ENCODE results near the gene ITGA11.

ITGA11 gene

DNA sequence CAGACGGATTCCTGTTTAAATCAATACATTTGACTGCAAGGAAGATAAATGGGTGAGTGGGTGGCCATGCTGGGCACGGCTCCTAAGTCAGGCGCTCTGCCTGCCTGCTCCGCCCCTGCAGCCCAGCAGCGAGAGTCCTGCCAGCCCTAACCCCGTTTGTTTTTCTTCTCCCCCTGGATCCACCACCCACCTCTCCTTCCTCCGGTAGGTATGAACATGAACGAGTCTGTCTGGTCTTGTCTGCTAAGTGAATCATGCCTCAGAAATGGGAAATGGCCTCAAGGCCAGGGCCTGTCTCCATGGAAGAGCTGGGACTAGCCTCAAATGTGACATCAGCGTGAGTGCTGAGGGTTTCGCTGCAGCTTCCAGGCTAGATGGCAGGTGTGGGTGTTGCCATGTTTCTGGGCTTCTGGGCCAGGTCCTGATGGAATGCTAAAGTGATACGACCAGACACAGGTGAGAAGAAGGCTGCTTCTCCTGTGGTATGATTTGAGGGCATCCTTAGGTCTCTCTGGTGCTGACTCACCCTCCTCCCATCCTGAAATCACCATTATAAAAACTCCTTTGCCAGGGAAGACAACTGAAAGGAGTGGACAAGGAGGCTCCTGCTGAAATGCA, 160.0 kb downstream of the ITGA11 start:
- TF ChIP-seq POLR2A (IDR thresholded peaks at IDR 0.05; ENCODE audit: low read depth, low read length) = 0 out of 2 replicates have a peak, but pooled peaks have one; percentile 7
- DNase-seq (ENCODE audit: insufficient read length, low spot score) = peak; percentile 55
- FAIRE-seq = peak; percentile 20

DNA sequence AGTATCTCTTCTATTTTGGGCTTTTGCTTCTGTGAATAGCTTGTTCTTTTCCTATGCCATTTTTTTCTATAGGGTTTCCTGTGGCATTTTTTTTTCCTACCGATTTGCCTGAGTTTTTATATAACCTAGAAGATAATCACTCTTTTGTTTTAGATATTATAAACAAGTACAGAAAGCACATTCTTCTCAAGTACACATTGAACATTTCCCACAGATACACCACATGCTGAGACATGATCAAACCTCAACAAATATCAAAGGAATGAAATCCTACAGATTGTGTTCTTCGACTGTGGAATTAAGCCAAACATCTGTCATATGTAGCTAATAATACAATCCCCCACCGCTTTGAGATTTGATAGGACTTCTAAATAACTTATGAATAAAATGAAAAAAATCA, 163.6 kb downstream of the ITGA11 start:
- no peak for DNase-seq (ENCODE audit: insufficient read length, low spot score)
- FAIRE-seq = no peak
- no peak for TF ChIP-seq POLR2A (IDR thresholded peaks at IDR 0.05; ENCODE audit: low read depth, low read length)

DNA sequence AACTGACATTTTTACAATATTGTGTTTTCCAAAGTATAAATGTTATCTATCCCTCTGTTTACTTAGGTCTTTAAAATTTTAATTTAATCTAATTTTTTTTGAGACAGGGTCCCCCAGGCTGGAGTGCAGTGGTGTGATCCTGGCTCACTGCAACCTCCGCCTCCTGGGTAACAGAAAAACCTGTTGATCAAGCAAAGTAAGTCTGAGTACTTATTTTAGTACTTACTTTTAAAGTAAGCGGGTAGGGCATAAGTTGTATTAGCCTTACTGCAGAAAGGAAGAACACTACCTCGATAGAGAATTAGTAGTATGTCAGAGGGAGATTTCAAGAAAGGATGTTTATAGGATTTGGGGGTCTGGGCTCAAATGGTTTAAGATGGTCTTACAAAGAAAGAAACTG, 166.3 kb downstream of the ITGA11 start:
- no peak for FAIRE-seq
- TF ChIP-seq POLR2A (IDR thresholded peaks at IDR 0.05; ENCODE audit: low read depth, low read length) = no peak
- DNase-seq (ENCODE audit: insufficient read length, low spot score) = no peak

DNA sequence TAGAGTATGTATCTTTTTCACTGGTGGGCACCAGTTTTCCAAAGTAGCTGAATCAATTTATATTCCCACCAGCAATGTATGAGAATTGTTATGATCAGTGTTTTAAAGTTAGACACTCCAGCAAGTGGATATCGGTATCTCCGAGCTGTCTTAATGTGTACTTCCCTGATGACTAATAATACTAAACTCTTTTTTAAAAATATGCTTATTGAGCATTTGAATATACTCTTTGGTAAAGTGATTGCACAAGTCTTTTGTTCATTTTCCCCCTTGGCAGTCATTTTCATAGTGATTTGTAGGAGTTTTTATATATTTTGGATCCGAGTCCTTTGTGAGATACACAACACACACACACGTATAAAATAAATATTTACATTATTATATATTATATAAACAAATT, 166.9 kb downstream of the ITGA11 start:
- DNase-seq (ENCODE audit: insufficient read length, low spot score) (no peak), FAIRE-seq (no peak)
- TF ChIP-seq POLR2A (IDR thresholded peaks at IDR 0.05; ENCODE audit: low read depth, low read length) = no peak

DNA sequence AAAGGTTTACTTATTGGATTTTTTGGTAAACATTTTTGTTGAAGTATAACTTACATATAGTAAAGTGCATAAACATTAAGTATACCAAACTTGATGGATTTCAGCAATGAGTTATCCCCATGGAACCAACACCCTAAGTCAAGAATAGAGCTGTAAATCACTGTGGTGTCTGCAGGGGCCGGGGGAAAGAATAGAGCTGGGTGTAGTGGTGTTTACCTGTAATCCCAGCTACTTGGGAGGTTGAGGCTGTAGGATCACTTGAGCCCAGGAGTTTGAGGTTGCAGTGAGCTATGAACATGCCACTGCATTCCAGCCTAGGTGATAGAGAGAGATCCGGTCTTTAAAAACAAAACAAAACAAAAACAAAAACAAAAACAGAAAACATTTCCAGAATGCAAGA, 167.7 kb downstream of the ITGA11 start:
- FAIRE-seq (no peak), DNase-seq (ENCODE audit: insufficient read length, low spot score) (no peak)

DNA sequence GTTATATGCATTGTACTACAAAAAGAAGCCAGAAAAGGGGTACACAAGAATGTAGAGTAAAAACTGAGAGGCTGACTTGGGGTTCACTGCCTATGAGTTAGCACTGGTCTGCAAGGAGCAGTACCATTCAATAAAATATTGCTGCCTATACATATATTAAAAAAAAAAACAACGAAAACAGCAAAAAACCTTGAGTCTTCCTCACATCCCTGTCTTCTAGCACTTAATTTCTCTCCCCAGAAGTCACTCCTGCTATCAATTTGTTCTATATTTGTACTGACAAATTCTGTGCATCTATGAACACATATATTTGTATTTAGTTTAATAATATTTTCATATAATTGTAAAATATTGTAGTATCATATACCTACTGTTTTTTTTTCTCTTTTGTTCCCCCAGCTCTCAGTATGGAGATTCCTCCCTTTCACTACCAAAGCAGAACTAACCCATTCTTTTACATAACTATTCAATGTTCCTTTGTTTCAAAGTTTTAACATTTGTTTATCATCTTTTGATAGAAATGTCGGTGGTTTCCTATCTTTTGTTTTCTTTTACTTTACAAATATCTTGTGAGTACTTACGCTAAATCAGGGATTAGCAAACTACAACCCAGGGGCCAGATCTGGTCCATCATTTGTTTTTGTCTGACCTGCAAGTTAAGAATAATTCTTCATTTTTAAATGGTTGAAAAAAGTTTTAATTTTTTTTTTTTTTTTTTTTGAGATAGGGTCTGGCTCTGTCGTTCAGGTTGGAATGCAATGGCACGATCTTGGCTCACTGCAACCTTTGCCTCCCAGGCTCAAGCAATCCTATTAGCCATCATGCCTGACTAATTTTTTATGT, 169.2 kb downstream of the ITGA11 start:
- TF ChIP-seq POLR2A (IDR thresholded peaks at IDR 0.05; ENCODE audit: low read depth, low read length) = no peak
- DNase-seq (ENCODE audit: insufficient read length, low spot score) (no peak), FAIRE-seq (no peak)

More for the DNA sequence above, 167.7 kb downstream of the ITGA11 start:
- no peak for TF ChIP-seq POLR2A (IDR thresholded peaks at IDR 0.05; ENCODE audit: low read depth, low read length)

DNA sequence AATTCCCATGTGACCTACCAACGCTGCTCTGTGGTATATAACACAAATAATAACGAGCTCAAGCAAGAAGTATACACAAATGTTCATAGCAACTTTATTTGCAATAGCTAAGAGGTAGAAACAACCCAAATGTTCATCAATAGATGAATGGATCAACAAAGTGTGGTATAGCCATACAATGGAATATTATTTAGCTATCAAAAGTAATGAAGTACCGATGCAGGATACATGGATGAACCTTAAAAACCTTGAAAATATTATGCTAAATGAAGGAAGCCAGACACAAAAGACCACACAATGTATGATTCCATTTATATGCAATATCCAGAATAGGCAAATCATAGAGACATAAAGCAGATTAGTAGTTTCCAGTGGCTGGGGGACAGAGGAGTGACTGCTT, 170.0 kb downstream of the ITGA11 start:
- TF ChIP-seq POLR2A (IDR thresholded peaks at IDR 0.05; ENCODE audit: low read depth, low read length) = no peak
- DNase-seq (ENCODE audit: insufficient read length, low spot score) = no peak
- no peak for FAIRE-seq

DNA sequence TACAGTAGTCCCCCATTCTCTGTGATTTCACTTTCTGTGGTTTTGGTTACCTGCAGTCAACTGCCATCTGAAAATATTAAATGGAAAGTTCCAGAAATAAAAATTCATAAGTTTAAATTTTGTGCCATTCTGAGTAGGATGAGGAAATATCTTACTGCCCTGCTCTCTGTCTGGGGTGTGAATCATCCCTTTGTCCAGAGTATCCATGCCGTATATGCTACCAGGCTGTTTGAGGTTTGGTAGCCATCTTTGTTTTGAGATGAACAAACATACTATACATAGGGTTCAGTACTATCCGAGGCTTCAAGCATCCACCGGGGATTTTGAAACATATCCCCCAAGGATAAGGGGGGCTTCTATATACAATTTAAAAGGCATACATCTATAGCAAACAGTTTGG, 170.7 kb downstream of the ITGA11 start:
- DNase-seq (ENCODE audit: insufficient read length, low spot score) (no peak), FAIRE-seq (no peak)
- TF ChIP-seq POLR2A (IDR thresholded peaks at IDR 0.05; ENCODE audit: low read depth, low read length) = no peak

DNA sequence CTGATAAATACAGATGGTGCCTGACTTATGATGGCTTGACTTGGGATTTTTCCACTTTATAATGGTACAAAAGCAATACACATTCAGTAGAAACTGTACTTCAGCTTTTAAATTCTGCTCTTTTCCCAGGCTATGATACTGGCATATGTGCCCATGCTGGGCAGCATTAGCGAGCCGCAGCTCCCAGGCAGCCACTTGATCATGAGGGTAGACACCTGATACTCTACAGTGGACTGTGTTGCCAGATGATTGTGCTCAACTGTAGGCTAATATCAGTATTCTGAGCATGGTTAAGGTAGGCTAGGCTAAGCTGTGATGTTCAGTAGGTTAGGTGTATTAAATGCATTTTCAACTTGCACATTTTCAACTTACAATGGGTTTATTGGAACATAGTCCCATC, 172.1 kb downstream of the ITGA11 start:
- DNase-seq (ENCODE audit: insufficient read length, low spot score) (no peak), FAIRE-seq (no peak)
- no peak for TF ChIP-seq POLR2A (IDR thresholded peaks at IDR 0.05; ENCODE audit: low read depth, low read length)

DNA sequence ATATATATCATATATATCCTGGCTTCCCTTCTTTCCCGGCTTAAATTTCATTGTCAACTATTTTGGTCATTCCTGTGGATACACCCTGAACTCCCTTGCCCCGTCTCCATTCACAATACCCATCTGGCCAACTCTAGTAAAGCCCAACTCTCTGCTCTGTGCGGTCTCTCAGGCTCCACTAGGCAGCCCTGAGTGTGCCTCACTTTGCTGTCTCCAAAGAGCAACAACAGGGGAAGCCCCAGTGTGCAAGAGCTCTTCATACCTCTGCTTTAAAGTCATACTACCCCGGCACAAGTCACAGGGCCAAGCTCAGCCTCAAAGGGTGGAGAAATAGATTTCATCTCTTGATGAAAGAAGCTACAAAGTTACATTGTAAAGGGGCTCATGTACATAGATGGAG, 173.3 kb downstream of the ITGA11 start:
- no peak for DNase-seq (ENCODE audit: insufficient read length, low spot score)
- no peak for TF ChIP-seq POLR2A (IDR thresholded peaks at IDR 0.05; ENCODE audit: low read depth, low read length)
- no peak for FAIRE-seq

DNA sequence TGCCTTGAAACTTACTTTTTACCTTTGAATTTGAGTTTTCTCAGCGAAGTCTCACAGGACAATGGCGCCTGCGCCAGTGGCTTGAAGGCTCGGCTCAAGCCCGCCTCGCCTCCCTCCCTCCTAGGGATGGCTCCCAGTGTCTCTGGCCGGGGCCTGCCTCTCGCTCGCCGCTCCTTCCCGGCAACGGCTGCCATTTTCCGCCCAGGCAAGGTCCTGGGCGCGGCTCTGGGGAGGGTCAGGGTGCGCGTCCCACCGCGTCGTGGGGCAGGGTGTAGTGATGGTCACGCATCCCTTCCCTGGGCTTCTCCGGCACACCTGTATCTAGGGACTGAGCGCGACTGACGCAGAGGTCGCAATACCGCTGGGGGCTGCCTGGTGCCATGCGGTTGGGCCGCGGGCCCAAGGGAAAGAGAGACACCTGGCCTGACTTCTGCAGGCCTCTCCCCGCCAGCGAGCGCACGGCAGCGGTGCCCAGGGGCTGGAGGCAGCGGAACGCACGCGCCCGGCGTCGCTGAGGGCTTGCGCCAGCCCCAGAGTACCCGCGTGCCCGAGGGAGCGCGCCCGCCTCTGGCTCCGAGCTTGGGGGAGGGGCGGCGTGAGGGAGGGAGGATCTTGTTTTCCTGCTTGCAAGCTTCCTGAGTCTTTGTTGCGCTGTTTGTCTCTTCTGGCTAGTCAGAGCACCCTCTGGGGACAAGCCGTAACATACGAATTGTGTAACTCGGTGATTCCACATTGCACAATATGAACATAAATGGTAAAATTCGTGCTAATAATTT, 175.1 kb downstream of the ITGA11 start:
- DNase-seq (ENCODE audit: insufficient read length, low spot score) (no peak), FAIRE-seq (no peak)
- no peak for TF ChIP-seq POLR2A (IDR thresholded peaks at IDR 0.05; ENCODE audit: low read depth, low read length)

DNA sequence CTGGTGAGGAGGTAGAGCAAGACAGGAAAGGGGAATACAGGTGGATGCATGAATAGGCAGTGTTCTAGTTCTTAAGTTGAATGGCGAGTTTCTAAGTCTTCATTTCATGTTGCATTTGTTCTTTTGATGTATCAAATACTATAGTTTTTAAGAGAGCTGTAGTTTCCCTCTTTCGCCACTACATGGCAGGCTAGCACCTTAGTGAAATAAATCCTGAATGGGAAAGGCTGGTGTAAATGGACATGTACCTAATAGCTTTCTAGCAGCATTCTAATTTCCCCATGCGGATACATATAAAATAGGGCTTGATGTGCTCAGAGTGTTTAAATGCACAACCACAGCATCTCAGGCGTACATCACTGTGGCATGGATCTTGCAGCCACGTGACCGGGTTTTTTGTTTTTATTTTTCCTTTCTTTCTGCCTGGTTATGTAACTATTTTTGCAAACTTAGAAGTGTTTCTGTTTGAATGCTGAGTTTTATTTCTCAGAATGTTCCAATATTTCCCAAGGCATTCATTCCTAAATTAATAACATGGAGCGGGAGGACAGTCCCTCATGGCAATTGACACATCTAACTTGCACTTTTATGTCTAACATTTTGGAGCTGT, 178.9 kb downstream of the ITGA11 start:
- FAIRE-seq = peak; percentile 43
- no peak for TF ChIP-seq POLR2A (IDR thresholded peaks at IDR 0.05; ENCODE audit: low read depth, low read length)
- peak; percentile 32 for DNase-seq (ENCODE audit: insufficient read length, low spot score)

DNA sequence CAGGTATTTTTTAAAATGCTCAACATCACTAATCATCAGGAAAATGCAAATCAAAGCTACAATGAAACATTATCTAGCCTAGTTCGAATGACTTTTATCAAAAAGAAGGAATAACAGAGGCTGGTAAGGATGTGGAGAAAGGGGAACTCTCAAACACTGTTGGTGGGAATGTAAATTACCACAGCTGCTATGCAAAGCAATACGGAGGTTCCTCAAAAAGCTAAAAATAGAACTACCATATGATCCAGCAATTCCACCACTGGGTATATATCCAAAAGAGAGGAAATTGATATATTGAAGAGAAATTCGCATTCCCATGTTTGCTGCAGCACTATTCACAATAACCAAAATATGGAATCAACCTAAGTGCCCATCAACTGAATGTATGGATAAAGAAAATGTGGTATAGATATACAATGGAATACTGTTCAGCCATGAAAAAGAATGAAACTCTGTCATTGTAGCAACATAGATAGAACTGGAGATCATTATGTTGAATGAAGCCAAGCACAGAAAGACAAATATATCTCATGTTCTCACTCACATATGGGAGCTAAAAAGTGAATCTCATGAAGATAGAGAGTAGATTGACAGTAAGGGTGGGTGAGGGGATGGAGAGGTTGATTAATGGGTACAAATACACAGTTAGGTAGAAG, 182.8 kb downstream of the ITGA11 start:
- TF ChIP-seq POLR2A (IDR thresholded peaks at IDR 0.05; ENCODE audit: low read depth, low read length) = no peak
- DNase-seq (ENCODE audit: insufficient read length, low spot score) = no peak
- no peak for FAIRE-seq

Data from H54 (cell line).